Measurements from ENCODE around the gene UGT3A2. TPM values are rescaled to one million over a fixed set of nuclear protein-coding genes. Genes with fewer than 3 reads are reported as not detected.

Gene UGT3A2
- total and polyA plus RNA-seq, 2 experiments from 2014 or later, result not detected

DNA sequence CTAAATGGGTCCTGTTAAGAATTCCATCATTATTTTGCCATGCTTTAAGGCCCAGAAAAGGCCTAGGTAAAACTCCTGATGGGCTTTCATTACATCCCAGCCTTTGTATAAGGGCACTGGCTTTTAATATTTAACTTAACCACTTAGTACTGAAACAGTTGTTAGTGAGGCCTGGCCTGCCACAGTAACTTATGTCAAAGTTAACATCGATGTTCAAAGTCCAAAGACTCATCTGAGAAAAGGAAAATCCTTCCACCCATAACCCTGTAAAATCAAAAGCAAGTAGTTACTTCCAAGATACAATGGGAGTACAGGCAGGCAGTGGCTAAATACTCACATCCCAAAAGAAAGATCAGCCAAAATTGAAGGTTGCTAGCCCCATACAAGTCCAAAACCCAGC, 60.5 kb downstream of the UGT3A2 start:
- H3K27ac ChIP-seq, result no peak overlapping the region
- no peak overlapping the region for H3K4me3 ChIP-seq
- no peaks in the 10 kb centered on the region for H3K9me2 ChIP-seq (ENCODE audit: insufficient read depth)
- no peak overlapping the region for H3K4me2 ChIP-seq (ENCODE audit: unreplicated experiment)
- H3K4me1 ChIP-seq (ENCODE audit: insufficient read depth), result no peaks in the 10 kb centered on the region
- DNase-seq, result no peak
- H3K36me3 ChIP-seq (ENCODE audit: low read depth), result no peaks in the 10 kb centered on the region
- in situ Hi-C loops (cut with MboI), result no loop called here
- no peak overlapping the region for H3K9ac ChIP-seq
- H2AFZ ChIP-seq, result no peak overlapping the region
- H4K20me1 ChIP-seq (ENCODE audit: insufficient read depth), result no peaks in the 10 kb centered on the region
- H3K9me3 ChIP-seq (ENCODE audit: low read depth), result no peaks in the 10 kb centered on the region
- no peaks in the 10 kb centered on the region for H3K79me2 ChIP-seq (ENCODE audit: insufficient read depth)
- 28 to 38% methylated on average over 1 of the region's 1 CpG for WGBS, 2 experiments (ENCODE audit: low coverage in 1 of 2, low lambda C conversion rate in 2 of 2, missing lambda C conversion rate in 2 of 2)
- no peaks in the 10 kb centered on the region for H3F3A ChIP-seq (ENCODE audit: insufficient read depth)
- 0 out of 2 replicates have a peak, but pooled peaks cover 5% of the 10 kb centered on the region for H3K27me3 ChIP-seq (replicated peaks; ENCODE audit: insufficient read depth)
- no peak for TF ChIP-seq EZH2phosphoT487 (IDR thresholded peaks at IDR 0.05; ENCODE audit: insufficient read depth, low read depth)
- TF ChIP-seq EZH2 (IDR thresholded peaks at IDR 0.05; ENCODE audit: insufficient read depth, poor library complexity, severe bottlenecking), result no peak

GRCh38 chr5:36001032-36001431, 65.7 kb downstream of the UGT3A2 start:
- H3K4me2 ChIP-seq (ENCODE audit: unreplicated experiment), result no peak overlapping the region
- no peaks in the 10 kb centered on the region for H3K9me3 ChIP-seq (ENCODE audit: low read depth)
- no peak for DNase-seq
- H3K27ac ChIP-seq, result no peak overlapping the region
- no peak for TF ChIP-seq EZH2phosphoT487 (IDR thresholded peaks at IDR 0.05; ENCODE audit: insufficient read depth, low read depth)
- no peak for TF ChIP-seq EZH2 (IDR thresholded peaks at IDR 0.05; ENCODE audit: insufficient read depth, poor library complexity, severe bottlenecking)
- no peak overlapping the region for H3K9ac ChIP-seq
- H3K36me3 ChIP-seq (ENCODE audit: low read depth), result no peaks in the 10 kb centered on the region
- no peaks in the 10 kb centered on the region for H3K79me2 ChIP-seq (ENCODE audit: insufficient read depth)
- H2AFZ ChIP-seq, result no peak overlapping the region
- H4K20me1 ChIP-seq (ENCODE audit: insufficient read depth), result no peaks in the 10 kb centered on the region
- WGBS, 2 experiments (ENCODE audit: low coverage in 1 of 2, low lambda C conversion rate in 2 of 2, missing lambda C conversion rate in 2 of 2), result 54 to 55% methylated on average over 3 of the region's 3 CpGs
- no peaks in the 10 kb centered on the region for H3K4me1 ChIP-seq (ENCODE audit: insufficient read depth)
- H3K4me3 ChIP-seq, result no peak overlapping the region
- no peaks in the 10 kb centered on the region for H3K9me2 ChIP-seq (ENCODE audit: insufficient read depth)
- H3K27me3 ChIP-seq (replicated peaks; ENCODE audit: insufficient read depth), result 0 out of 2 replicates have a peak, but pooled peaks cover 5% of the 10 kb centered on the region
- H3F3A ChIP-seq (ENCODE audit: insufficient read depth), result no peaks in the 10 kb centered on the region
- in situ Hi-C loops (cut with MboI), result no loop called here

DNA sequence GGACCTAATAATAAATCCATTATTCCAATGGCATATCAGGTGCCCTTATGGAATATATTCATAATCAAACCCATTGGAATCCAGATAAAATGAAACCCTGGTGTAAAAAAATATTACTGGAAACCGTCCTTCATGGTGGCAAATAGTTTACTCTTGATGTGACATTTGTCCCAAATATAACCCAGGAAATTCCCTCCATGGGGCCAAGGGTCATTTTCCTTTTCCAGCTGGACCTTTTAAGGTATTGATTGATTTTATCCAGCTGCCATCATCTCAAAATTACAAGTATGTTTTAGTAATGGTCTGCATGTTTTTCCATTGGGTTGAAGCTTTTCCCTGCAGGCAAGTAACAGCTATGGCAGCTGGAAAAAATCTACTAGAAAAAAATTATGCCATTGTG, 67.1 kb downstream of the UGT3A2 start:
- 0 out of 2 replicates have a peak, but pooled peaks cover 5% of the 10 kb centered on the region for H3K27me3 ChIP-seq (replicated peaks; ENCODE audit: insufficient read depth)
- H3K79me2 ChIP-seq (ENCODE audit: insufficient read depth), result no peaks in the 10 kb centered on the region
- H3K4me1 ChIP-seq (ENCODE audit: insufficient read depth), result no peaks in the 10 kb centered on the region
- H3K9me3 ChIP-seq (ENCODE audit: low read depth), result no peaks in the 10 kb centered on the region
- no peaks in the 10 kb centered on the region for H3K36me3 ChIP-seq (ENCODE audit: low read depth)
- H3K9me2 ChIP-seq (ENCODE audit: insufficient read depth), result no peaks in the 10 kb centered on the region
- H2AFZ ChIP-seq, result no peak overlapping the region
- no peak for TF ChIP-seq EZH2 (IDR thresholded peaks at IDR 0.05; ENCODE audit: insufficient read depth, poor library complexity, severe bottlenecking)
- TF ChIP-seq EZH2phosphoT487 (IDR thresholded peaks at IDR 0.05; ENCODE audit: insufficient read depth, low read depth), result no peak
- H3K4me3 ChIP-seq, result no peak overlapping the region
- in situ Hi-C loops (cut with MboI), result no loop called here
- no peak overlapping the region for H3K9ac ChIP-seq
- WGBS, 2 experiments (ENCODE audit: low coverage in 1 of 2, low lambda C conversion rate in 2 of 2, missing lambda C conversion rate in 2 of 2), result 25 to 36% methylated on average over 1 of the region's 1 CpG
- H3K27ac ChIP-seq, result no peak overlapping the region
- H4K20me1 ChIP-seq (ENCODE audit: insufficient read depth), result no peaks in the 10 kb centered on the region
- H3F3A ChIP-seq (ENCODE audit: insufficient read depth), result no peaks in the 10 kb centered on the region
- DNase-seq, result no peak
- no peak overlapping the region for H3K4me2 ChIP-seq (ENCODE audit: unreplicated experiment)

DNA sequence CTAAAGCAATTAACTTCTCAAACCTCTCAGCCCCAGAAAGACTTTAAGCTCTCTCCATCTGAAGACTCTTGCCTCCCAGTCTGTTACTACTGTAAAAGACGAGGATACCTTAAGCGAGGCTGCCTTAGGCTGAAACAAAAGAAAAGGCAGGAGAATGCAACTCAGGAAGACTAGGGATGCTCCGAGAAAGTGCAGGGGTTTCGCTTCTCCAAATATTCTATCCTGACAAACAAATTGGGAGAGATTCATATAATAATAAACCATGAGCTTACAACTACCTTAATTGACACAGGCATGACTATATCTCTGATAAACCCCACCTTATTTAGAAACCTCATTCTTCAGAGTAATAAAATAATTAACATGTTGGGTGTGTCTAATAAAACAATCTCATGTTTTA, 70.6 kb downstream of the UGT3A2 start:
- Histone ChIP-seq H3K9ac (no peak overlapping the region), H3K4me3 (no peak overlapping the region), H3K79me2 (ENCODE audit: insufficient read depth) (no peaks in the 10 kb centered on the region), H3F3A (ENCODE audit: insufficient read depth) (no peaks in the 10 kb centered on the region), H2AFZ (no peak overlapping the region), H3K27me3 (replicated peaks; ENCODE audit: insufficient read depth) (peaks cover 3% of the 10 kb centered on the region; the same call in 1 of the 2 replicates), H3K9me2 (ENCODE audit: insufficient read depth) (no peaks in the 10 kb centered on the region), H3K27ac (no peak overlapping the region), H3K4me2 (ENCODE audit: unreplicated experiment) (no peak overlapping the region), H3K36me3 (ENCODE audit: low read depth) (no peaks in the 10 kb centered on the region), H3K4me1 (ENCODE audit: insufficient read depth) (no peaks in the 10 kb centered on the region), H3K9me3 (ENCODE audit: low read depth) (no peaks in the 10 kb centered on the region), H4K20me1 (ENCODE audit: insufficient read depth) (no peaks in the 10 kb centered on the region)
- TF ChIP-seq EZH2 (IDR thresholded peaks at IDR 0.05; ENCODE audit: insufficient read depth, poor library complexity, severe bottlenecking), result no peak
- TF ChIP-seq EZH2phosphoT487 (IDR thresholded peaks at IDR 0.05; ENCODE audit: insufficient read depth, low read depth), result no peak
- no peak for DNase-seq
- WGBS, 2 experiments (ENCODE audit: low coverage in 1 of 2, low lambda C conversion rate in 2 of 2, missing lambda C conversion rate in 2 of 2), result 56 to 75% methylated on average over 4 of the region's 4 CpGs
- in situ Hi-C loops (cut with MboI), result no loop called here

Data from GM23248 (cell line).